A549 treated with Mapracorat at 1 μM for 4 hours (cell line): ENCODE results near the gene USP17L26. TPM values are rescaled to one million over a fixed set of nuclear protein-coding genes. Genes with fewer than 3 reads are reported as not detected.

Source experiments
- total RNA-seq: library from RNA; stranded (reverse); fragments of 200-300 nt; extraction: Qiagen RNA extraction; gene quantifications from 5 replicates; pipeline ENCODE4 v1.2.3, GENCODE V29; 2022

Gene USP17L26, protein sequence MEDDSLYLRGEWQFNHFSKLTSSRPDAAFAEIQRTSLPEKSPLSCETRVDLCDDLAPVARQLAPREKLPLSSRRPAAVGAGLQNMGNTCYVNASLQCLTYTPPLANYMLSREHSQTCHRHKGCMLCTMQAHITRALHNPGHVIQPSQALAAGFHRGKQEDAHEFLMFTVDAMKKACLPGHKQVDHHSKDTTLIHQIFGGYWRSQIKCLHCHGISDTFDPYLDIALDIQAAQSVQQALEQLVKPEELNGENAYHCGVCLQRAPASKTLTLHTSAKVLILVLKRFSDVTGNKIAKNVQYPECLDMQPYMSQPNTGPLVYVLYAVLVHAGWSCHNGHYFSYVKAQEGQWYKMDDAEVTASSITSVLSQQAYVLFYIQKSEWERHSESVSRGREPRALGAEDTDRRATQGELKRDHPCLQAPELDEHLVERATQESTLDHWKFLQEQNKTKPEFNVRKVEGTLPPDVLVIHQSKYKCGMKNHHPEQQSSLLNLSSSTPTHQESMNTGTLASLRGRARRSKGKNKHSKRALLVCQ
- total RNA-seq = not detected in 5 replicates

GRCh38 chr4:9334358-9334757 is at the start of gene USP17L26:
TSS of gene USP17L26 (plus strand) at chr4:9334658. CDS start at chr4:9334658, 0 bp downstream.

GRCh38 chr4:9324865-9325264 is 9.6 kb upstream of the USP17L26 start, which contains the start of gene USP17L24:
TSS of gene USP17L24 (plus strand) at chr4:9325165. CDS start at chr4:9325165, 0 bp downstream.

DNA sequence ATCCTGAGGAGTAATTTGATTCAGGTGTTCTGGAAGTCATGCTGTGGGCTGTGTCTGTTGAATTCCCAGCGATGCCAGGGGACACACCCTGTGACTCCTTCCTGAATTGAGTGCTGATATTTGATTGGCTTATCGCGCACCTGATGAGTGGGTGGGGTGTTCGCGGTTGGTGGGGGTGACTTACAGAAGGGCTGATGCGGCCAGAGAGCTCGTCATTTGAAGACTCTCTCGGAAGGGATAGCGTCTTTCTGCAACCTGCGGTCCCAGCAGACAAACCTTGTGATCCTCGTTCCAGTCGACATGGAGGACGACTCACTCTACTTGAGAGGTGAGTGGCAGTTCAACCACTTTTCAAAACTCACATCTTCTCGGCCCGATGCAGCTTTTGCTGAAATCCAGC is 4.8 kb upstream of the USP17L26 start, which contains the start of gene USP17L25:
Gene USP17L25, plus strand, starts transcription at position 301 of the 400 bp plus-strand sequence. Its CDS starts 0 bp downstream, at position 301.

GRCh38 chr4:9339103-9339502 is 4.6 kb downstream of the USP17L26 start, which contains the start of gene USP17L5:
TSS of gene USP17L5 (plus strand) at chr4:9339403. CDS start at chr4:9339403, 0 bp downstream.

DNA sequence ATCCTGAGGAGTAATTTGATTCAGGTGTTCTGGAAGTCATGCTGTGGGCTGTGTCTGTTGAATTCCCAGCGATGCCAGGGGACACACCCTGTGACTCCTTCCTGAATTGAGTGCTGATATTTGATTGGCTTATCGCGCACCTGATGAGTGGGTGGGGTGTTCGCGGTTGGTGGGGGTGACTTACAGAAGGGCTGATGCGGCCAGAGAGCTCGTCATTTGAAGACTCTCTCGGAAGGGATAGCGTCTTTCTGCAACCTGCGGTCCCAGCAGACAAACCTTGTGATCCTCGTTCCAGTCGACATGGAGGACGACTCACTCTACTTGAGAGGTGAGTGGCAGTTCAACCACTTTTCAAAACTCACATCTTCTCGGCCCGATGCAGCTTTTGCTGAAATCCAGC is 9.4 kb downstream of the USP17L26 start, which contains the start of gene USP17L27:
Gene USP17L27, plus strand, starts transcription at position 301 of the 400 bp plus-strand sequence. Its CDS starts 0 bp downstream, at position 301.

DNA sequence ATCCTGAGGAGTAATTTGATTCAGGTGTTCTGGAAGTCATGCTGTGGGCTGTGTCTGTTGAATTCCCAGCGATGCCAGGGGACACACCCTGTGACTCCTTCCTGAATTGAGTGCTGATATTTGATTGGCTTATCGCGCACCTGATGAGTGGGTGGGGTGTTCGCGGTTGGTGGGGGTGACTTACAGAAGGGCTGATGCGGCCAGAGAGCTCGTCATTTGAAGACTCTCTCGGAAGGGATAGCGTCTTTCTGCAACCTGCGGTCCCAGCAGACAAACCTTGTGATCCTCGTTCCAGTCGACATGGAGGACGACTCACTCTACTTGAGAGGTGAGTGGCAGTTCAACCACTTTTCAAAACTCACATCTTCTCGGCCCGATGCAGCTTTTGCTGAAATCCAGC is 14.1 kb downstream of the USP17L26 start, which contains the start of gene USP17L28:
Gene USP17L28, plus strand, starts transcription at position 301 of the 400 bp plus-strand sequence. Its CDS starts 0 bp downstream, at position 301.

GRCh38 chr4:9353338-9353737 is 18.9 kb downstream of the USP17L26 start, which contains the start of gene USP17L29:
TSS of gene USP17L29 (plus strand) at chr4:9353638. CDS start at chr4:9353638, 0 bp downstream.

GRCh38 chr4:9362829-9363228 is 28.4 kb downstream of the USP17L26 start, which contains the start of gene USP17L30:
TSS of gene USP17L30 (plus strand) at chr4:9363129. CDS start at chr4:9363129, 0 bp downstream.

Other genes with a start within 250 kb of the USP17L26 start
- gene FAM90A26, start 164.2 kb upstream of the USP17L26 start, total RNA-seq = not detected in 5 replicates
- gene USP17L10, start 124.0 kb upstream of the USP17L26 start, total RNA-seq = not detected in 5 replicates
- not detected in 5 replicates for gene USP17L11, start 119.3 kb upstream of the USP17L26 start, total RNA-seq
- not detected in 5 replicates for gene USP17L12, start 114.5 kb upstream of the USP17L26 start, total RNA-seq
- gene USP17L13, start 109.8 kb upstream of the USP17L26 start, total RNA-seq = not detected in 5 replicates
- not detected in 5 replicates for gene USP17L15, start 100.3 kb upstream of the USP17L26 start, total RNA-seq
- not detected in 5 replicates for gene USP17L17, start 90.8 kb upstream of the USP17L26 start, total RNA-seq
- not detected in 5 replicates for gene USP17L18, start 86.0 kb upstream of the USP17L26 start, total RNA-seq
- not detected in 5 replicates for gene USP17L19, start 81.3 kb upstream of the USP17L26 start, total RNA-seq
- gene USP17L20, start 76.5 kb upstream of the USP17L26 start, total RNA-seq = not detected in 5 replicates
- gene USP17L21, start 71.8 kb upstream of the USP17L26 start, total RNA-seq = not detected in 5 replicates
- gene USP17L22, start 67.0 kb upstream of the USP17L26 start, total RNA-seq = not detected in 5 replicates
- gene USP17L24, start 9.5 kb upstream of the USP17L26 start, total RNA-seq = not detected in 5 replicates
- not detected in 5 replicates for gene USP17L25, start 4.7 kb upstream of the USP17L26 start, total RNA-seq
- gene USP17L5, start 4.7 kb downstream of the USP17L26 start, total RNA-seq = not detected in 5 replicates
- gene USP17L27, start 9.5 kb downstream of the USP17L26 start, total RNA-seq = not detected in 5 replicates
- not detected in 5 replicates for gene USP17L28, start 14.2 kb downstream of the USP17L26 start, total RNA-seq
- not detected in 5 replicates for gene USP17L29, start 19.0 kb downstream of the USP17L26 start, total RNA-seq
- gene USP17L30, start 28.5 kb downstream of the USP17L26 start, total RNA-seq = not detected in 5 replicates
- not detected in 5 replicates for gene DEFB131A, start 109.8 kb downstream of the USP17L26 start, total RNA-seq